Fibroblast of lung (primary cell): Measurements from ENCODE around the gene FAU.

ENCODE experiments used
- CTCF ChIP-seq, 2 donors: IDR thresholded peaks in 1 of 2; conservative IDR thresholded peaks in 1 of 2; 1 replicate in 1 of 2; 2 replicates in 1 of 2; pipeline ENCODE4 v1.5.1; 2011 to 2012; ENCODE audit warnings: low read length in 2 of 2, control low read depth in 1 of 2, inconsistent platforms in 1 of 2, low read depth in 1 of 2, mild to moderate bottlenecking in 1 of 2
- EZH2 ChIP-seq: IDR thresholded peaks from 2 replicates; pipeline ENCODE4 v1.5.1; 2012; ENCODE audit warnings: low read length, control low read depth, mild to moderate bottlenecking; ENCODE audit errors: missing control alignments

GRCh38 chr11:65165410-65166317, 43.7 kb upstream of the FAU start:
- TF ChIP-seq EZH2 (no peak), CTCF (conservative IDR thresholded peaks at IDR 0.05 in 1 of 2, IDR thresholded peaks at IDR 0.05 in 1 of 2; ENCODE audit: low read depth in 1 of 2, low read length in 2 of 2) (no peak)
